Neural progenitor cell (in vitro differentiated cells): Measurements from ENCODE around the gene TTC4. TPM values are rescaled to one million over a fixed set of nuclear protein-coding genes. Genes with fewer than 3 reads are reported as not detected.

Experiments used
- DNase-seq: peaks from one replicate; pipeline ENCODE4 v3.0.0-alpha.2; 2016; ENCODE audit warnings: low spot score
- H2AFZ ChIP-seq: fragments of 200-600 bp; sonication (generic); replicated peaks from 2 replicates; pipeline ENCODE4 v1.6.1; 2016; ENCODE audit warnings: antibody characterized with exemption
- H3F3A ChIP-seq: fragments of 200-600 bp; sonication (generic); 2 replicates; pipeline ENCODE4 v1.6.1; 2016; ENCODE audit warnings: antibody characterized with exemption, low read depth
- H3K27ac ChIP-seq: fragments of 200-600 bp; sonication (generic); 2 replicates; pipeline ENCODE4 v1.5.1; 2016; ENCODE audit warnings: mild to moderate bottlenecking
- H3K27me3 ChIP-seq: fragments of 200-600 bp; sonication (generic); 2 replicates; pipeline ENCODE4 v1.6.1; 2016; ENCODE audit warnings: mild to moderate bottlenecking, moderate library complexity
- H3K36me3 ChIP-seq: fragments of 200-600 bp; sonication (generic); 2 replicates; pipeline ENCODE4 v1.5.1; 2016
- H3K4me1 ChIP-seq: fragments of 200-600 bp; sonication (generic); 2 replicates; pipeline ENCODE4 v1.6.1; 2016; ENCODE audit warnings: mixed run types
- H3K4me2 ChIP-seq: fragments of 200-600 bp; sonication (generic); 2 replicates; pipeline ENCODE4 v1.6.1; 2016
- H3K4me3 ChIP-seq: fragments of 200-600 bp; sonication (generic); 2 replicates; pipeline ENCODE4 v1.5.1; 2016
- H3K79me2 ChIP-seq: fragments of 200-600 bp; sonication (generic); 2 replicates; pipeline ENCODE4 v1.6.1; 2016; ENCODE audit warnings: low read depth
- H3K9ac ChIP-seq: fragments of 200-600 bp; sonication (generic); 2 replicates; pipeline ENCODE4 v1.6.1; 2016
- H3K9me3 ChIP-seq: fragments of 200-600 bp; sonication (generic); 2 replicates; pipeline ENCODE4 v1.5.1; 2016; ENCODE audit warnings: low read depth
- H4K20me1 ChIP-seq: fragments of 200-600 bp; sonication (generic); 2 replicates; pipeline ENCODE4 v1.6.1; 2016; ENCODE audit warnings: low read depth
- H3K27ac Mint-ChIP-seq: 3 replicates; pipeline ENCODE4 v1.8.0; 2021; ENCODE audit warnings: mixed read lengths
- H3K27me3 Mint-ChIP-seq: 2 replicates; pipeline ENCODE4 v1.8.0; 2022; ENCODE audit warnings: low read depth, mild to moderate bottlenecking, inconsistent platforms, moderate library complexity, mixed read lengths; ENCODE audit not compliant: insufficient read depth
- H3K36me3 Mint-ChIP-seq: 3 replicates; pipeline ENCODE4 v1.8.0; 2021; ENCODE audit warnings: mixed read lengths
- H3K4me1 Mint-ChIP-seq: 3 replicates; pipeline ENCODE4 v1.8.0; 2021; ENCODE audit warnings: mixed read lengths
- H3K4me3 Mint-ChIP-seq: 3 replicates; pipeline ENCODE4 v1.8.0; 2021; ENCODE audit warnings: mild to moderate bottlenecking, moderate library complexity, mixed read lengths
- H3K9me3 Mint-ChIP-seq: 3 replicates; pipeline ENCODE4 v1.8.0; 2020; ENCODE audit warnings: mixed read lengths
- CTCF ChIP-seq: fragments of 200-600 bp; sonication (generic); IDR thresholded peaks from 2 replicates; pipeline ENCODE4 v1.5.1; 2017; ENCODE audit warnings: antibody characterized with exemption, mild to moderate bottlenecking
- EZH2 ChIP-seq: fragments of 200-600 bp; sonication (generic); IDR thresholded peaks from 2 replicates; pipeline ENCODE4 v1.6.1; 2017; ENCODE audit warnings: antibody characterized with exemption, mild to moderate bottlenecking, moderate library complexity
- EZH2phosphoT487 ChIP-seq: fragments of 200-600 bp; sonication (generic); IDR thresholded peaks from 2 replicates; pipeline ENCODE4 v1.6.1; 2017; ENCODE audit warnings: antibody characterized with exemption
- total RNA-seq: library from RNA; depleted of rRNA; stranded (reverse); fragments of >200 nt; gene quantifications from 2 replicates; pipeline ENCODE4 v1.2.3, GENCODE V29; 2015; ENCODE audit warnings: low replicate concordance

The TTC4 gene
- total RNA-seq, 1 donor from 2014 or later = 37.5 TPM

- Mint-ChIP-seq H3K27me3 (peaks cover 10% of the 10 kb centered on the region), H3K27ac (no peak overlapping the region)
Observed at GRCh38 chr1:54697896-54698295, 17.8 kb upstream of the TTC4 start.

GRCh38 chr1:54698346-54698745 is 17.3 kb upstream of the TTC4 start:
- H3K36me3 ChIP-seq = no peaks in the 10 kb centered on the region
- no peaks in the 10 kb centered on the region for H4K20me1 ChIP-seq
- TF ChIP-seq CTCF (no peak), EZH2phosphoT487 (no peak), EZH2 (no peak)
- no peaks in the 10 kb centered on the region for H3K36me3 Mint-ChIP-seq
- no peak overlapping the region for H3K9ac ChIP-seq
- H3K27me3 Mint-ChIP-seq = peaks cover 11% of the 10 kb centered on the region
- no peaks in the 10 kb centered on the region for H3K9me3 Mint-ChIP-seq
- H3F3A ChIP-seq = no peaks in the 10 kb centered on the region
- H3K4me2 ChIP-seq = no peak overlapping the region
- H3K9me3 ChIP-seq = no peaks in the 10 kb centered on the region
- no peaks in the 10 kb centered on the region for H3K4me1 ChIP-seq
- DNase-seq = no peak
- H3K4me1 Mint-ChIP-seq = no peaks in the 10 kb centered on the region
- no peak overlapping the region for H3K27ac ChIP-seq
- no peaks in the 10 kb centered on the region for H3K27me3 ChIP-seq
- no peaks in the 10 kb centered on the region for H3K79me2 ChIP-seq
- H3K27ac Mint-ChIP-seq = no peak overlapping the region
- peak overlapping the region; percentile 57 for H2AFZ ChIP-seq
- H3K4me3 Mint-ChIP-seq = no peak overlapping the region
- no peak overlapping the region for H3K4me3 ChIP-seq

More at GRCh38 chr1:54697896-54698295, 17.8 kb upstream of the TTC4 start:
- no peaks in the 10 kb centered on the region for H3K27me3 ChIP-seq
- H3K4me2 ChIP-seq = no peak overlapping the region
- Mint-ChIP-seq H3K9me3 (no peaks in the 10 kb centered on the region), H3K36me3 (no peaks in the 10 kb centered on the region), H3K4me1 (no peaks in the 10 kb centered on the region), H3K4me3 (no peak overlapping the region)
- H2AFZ ChIP-seq = no peak overlapping the region
- no peak overlapping the region for H3K27ac ChIP-seq
- H3F3A ChIP-seq = no peaks in the 10 kb centered on the region
- DNase-seq = no peak
- no peaks in the 10 kb centered on the region for H3K79me2 ChIP-seq
- H4K20me1 ChIP-seq = no peaks in the 10 kb centered on the region
- H3K36me3 ChIP-seq = no peaks in the 10 kb centered on the region
- no peak overlapping the region for H3K4me3 ChIP-seq
- no peak overlapping the region for H3K9ac ChIP-seq
- H3K4me1 ChIP-seq = no peaks in the 10 kb centered on the region
- no peak for TF ChIP-seq EZH2
- TF ChIP-seq EZH2phosphoT487 = no peak
- no peak for TF ChIP-seq CTCF
- no peaks in the 10 kb centered on the region for H3K9me3 ChIP-seq

GRCh38 chr1:54699936-54700525 is 15.6 kb upstream of the TTC4 start:
- no peaks in the 10 kb centered on the region for H3F3A ChIP-seq
- Mint-ChIP-seq H3K4me3 (no peak overlapping the region), H3K27ac (peak overlapping the region; percentile 31), H3K4me1 (no peaks in the 10 kb centered on the region), H3K9me3 (no peaks in the 10 kb centered on the region), H3K27me3 (peaks cover 10% of the 10 kb centered on the region), H3K36me3 (no peaks in the 10 kb centered on the region)
- no peak overlapping the region for H3K9ac ChIP-seq
- no peaks in the 10 kb centered on the region for H3K27me3 ChIP-seq
- no peaks in the 10 kb centered on the region for H3K4me1 ChIP-seq
- no peak overlapping the region for H3K4me2 ChIP-seq
- H3K27ac ChIP-seq = no peak overlapping the region
- H3K4me3 ChIP-seq = no peak overlapping the region
- H3K36me3 ChIP-seq = no peaks in the 10 kb centered on the region
- no peak overlapping the region for H2AFZ ChIP-seq
- no peak for DNase-seq
- H3K9me3 ChIP-seq = no peaks in the 10 kb centered on the region
- no peaks in the 10 kb centered on the region for H4K20me1 ChIP-seq
- TF ChIP-seq EZH2phosphoT487 (no peak), EZH2 (no peak), CTCF (no peak)
- H3K79me2 ChIP-seq = no peaks in the 10 kb centered on the region
